Right atrium auricular region (tissue), 2 donors: ENCODE measurements around the gene LRRC1. TPM values are rescaled to one million over a fixed set of nuclear protein-coding genes. Genes with fewer than 3 reads are reported as not detected.

Experiments used
- DNase-seq: peaks from one replicate; pipeline ENCODE4 v3.0.0-alpha.2; 2019; ENCODE audit warnings: low spot score
- H3K27ac ChIP-seq, 2 donors: fragments of 200-600 bp; sonication (generic); 1 replicate in 1 of 2; 2 replicates in 1 of 2; pipeline ENCODE4 v1.5.1; 2016 to 2019
- H3K27me3 ChIP-seq, 2 donors: fragments of 200-600 bp; sonication (generic); one replicate each; pipeline versions ENCODE4 v1.5.1 to v1.6.0; 2017 to 2019
- H3K36me3 ChIP-seq: fragments of 200-600 bp; sonication (generic); one replicate; pipeline ENCODE4 v1.5.1; 2016
- H3K4me1 ChIP-seq, 2 donors: fragments of 200-600 bp; sonication (generic); one replicate each; pipeline versions ENCODE4 v1.5.1 to v1.6.0; 2017 to 2019
- H3K4me3 ChIP-seq, 2 donors: fragments of 200-600 bp; sonication (generic); 1 replicate in 1 of 2; 2 replicates in 1 of 2; pipeline ENCODE4 v1.5.1; 2017 to 2019; ENCODE audit warnings: mild to moderate bottlenecking in 1 of 2, moderate library complexity in 1 of 2
- H3K9me3 ChIP-seq, 2 donors: fragments of 200-600 bp; sonication (generic); one replicate each; pipeline ENCODE4 v1.5.1; 2019
- CTCF ChIP-seq, 2 donors: fragments of 200-600 bp; sonication (generic); IDR thresholded peaks; one replicate each; pipeline ENCODE4 v1.5.1; 2019; ENCODE audit warnings: antibody characterized with exemption in 2 of 2
- total RNA-seq, 2 donors: library from RNA; depleted of rRNA; stranded (reverse); fragments of >200 nt; gene quantifications; one replicate each; pipeline ENCODE4 v1.1.0, GENCODE V29; 2016

Gene LRRC1
- total RNA-seq, 2 donors from 2014 or later = 5.3 to 6.1 TPM

- DNase-seq = no peak
- no peaks in the 10 kb centered on the region for H3K9me3 ChIP-seq
- TF ChIP-seq CTCF (IDR thresholded peaks at IDR 0.05) = no peak
Measured at GRCh38 chr6:53752856-53753255, 41.9 kb upstream of the LRRC1 start.

GRCh38 chr6:53754330-53754729 is 40.5 kb upstream of the LRRC1 start:
- Histone ChIP-seq H3K36me3 (no peaks in the 10 kb centered on the region), H3K4me1 (no peaks in the 10 kb centered on the region), H3K27ac (no peak overlapping the region), H3K27me3 (no peaks in the 10 kb centered on the region), H3K4me3 (no peak overlapping the region), H3K9me3 (no peaks in the 10 kb centered on the region)
- no peak for DNase-seq
- no peak for TF ChIP-seq CTCF (IDR thresholded peaks at IDR 0.05)

More at GRCh38 chr6:53752856-53753255, 41.9 kb upstream of the LRRC1 start:
- Histone ChIP-seq H3K4me3 (no peak overlapping the region), H3K27me3 (no peaks in the 10 kb centered on the region), H3K36me3 (no peaks in the 10 kb centered on the region), H3K27ac (no peak overlapping the region), H3K4me1 (no peaks in the 10 kb centered on the region)

GRCh38 chr6:53756396-53756795 is 38.4 kb upstream of the LRRC1 start:
- Histone ChIP-seq H3K27me3 (no peaks in the 10 kb centered on the region), H3K4me3 (no peak overlapping the region), H3K36me3 (no peaks in the 10 kb centered on the region), H3K9me3 (no peaks in the 10 kb centered on the region), H3K4me1 (no peaks in the 10 kb centered on the region), H3K27ac (no peak overlapping the region)
- DNase-seq = no peak
- TF ChIP-seq CTCF (IDR thresholded peaks at IDR 0.05) = no peak

GRCh38 chr6:53758496-53758895 is 36.3 kb upstream of the LRRC1 start:
- H3K27me3 ChIP-seq = no peaks in the 10 kb centered on the region
- H3K4me3 ChIP-seq = no peak overlapping the region
- no peak for DNase-seq
- H3K36me3 ChIP-seq = no peaks in the 10 kb centered on the region
- H3K4me1 ChIP-seq = no peaks in the 10 kb centered on the region
- no peak overlapping the region for H3K27ac ChIP-seq
- no peaks in the 10 kb centered on the region for H3K9me3 ChIP-seq
- no peak for TF ChIP-seq CTCF (IDR thresholded peaks at IDR 0.05)

- H3K36me3 ChIP-seq = no peaks in the 10 kb centered on the region
- no peaks in the 10 kb centered on the region for H3K27me3 ChIP-seq
Measured at GRCh38 chr6:53761036-53761435, 33.8 kb upstream of the LRRC1 start.

More at GRCh38 chr6:53761036-53761435, 33.8 kb upstream of the LRRC1 start:
- H3K4me3 ChIP-seq = no peak overlapping the region
- no peak for TF ChIP-seq CTCF (IDR thresholded peaks at IDR 0.05)
- H3K27ac ChIP-seq = no peak overlapping the region
- DNase-seq = no peak
- H3K9me3 ChIP-seq = no peaks in the 10 kb centered on the region
- H3K4me1 ChIP-seq = no peaks in the 10 kb centered on the region
